PC-9 (cell line): ENCODE measurements around the gene PRDM15.

ENCODE experiments used
- CTCF ChIP-seq: fragments of 200-600 bp; sonication (generic); conservative IDR thresholded peaks from 2 replicates; pipeline ENCODE4 v1.6.1; 2017; ENCODE audit warnings: mixed run types, antibody characterized with exemption, mild to moderate bottlenecking, moderate library complexity
- EZH2 ChIP-seq: fragments of 200-600 bp; sonication (generic); IDR thresholded peaks from 2 replicates; pipeline ENCODE4 v1.8.0; 2017; ENCODE audit warnings: antibody characterized with exemption, low read depth

GRCh38 chr21:41772351-41773080 lies 106.6 kb downstream of the PRDM15 start:
- TF ChIP-seq CTCF (no peak), EZH2 (no peak)
